ENCODE measurements around the gene ZBTB40.

GRCh38 chr1:22442212-22442894 is 9.3 kb upstream of the ZBTB40 start:
- TF ChIP-seq POLR2A (IDR thresholded peaks at IDR 0.05; ENCODE audit: low read length) (no peak), GATA1 (IDR thresholded peaks at IDR 0.05; ENCODE audit: low read depth, low read length) (no peak)

All from erythroblast (primary cell).